ENCODE measurements around the gene EEF1A2. TPM values are rescaled to one million over a fixed set of nuclear protein-coding genes. Genes with fewer than 3 reads are reported as not detected.

Gene EEF1A2
- polyA plus RNA-seq, 3 donors: 0.08 TPM; not detected in 2

DNA sequence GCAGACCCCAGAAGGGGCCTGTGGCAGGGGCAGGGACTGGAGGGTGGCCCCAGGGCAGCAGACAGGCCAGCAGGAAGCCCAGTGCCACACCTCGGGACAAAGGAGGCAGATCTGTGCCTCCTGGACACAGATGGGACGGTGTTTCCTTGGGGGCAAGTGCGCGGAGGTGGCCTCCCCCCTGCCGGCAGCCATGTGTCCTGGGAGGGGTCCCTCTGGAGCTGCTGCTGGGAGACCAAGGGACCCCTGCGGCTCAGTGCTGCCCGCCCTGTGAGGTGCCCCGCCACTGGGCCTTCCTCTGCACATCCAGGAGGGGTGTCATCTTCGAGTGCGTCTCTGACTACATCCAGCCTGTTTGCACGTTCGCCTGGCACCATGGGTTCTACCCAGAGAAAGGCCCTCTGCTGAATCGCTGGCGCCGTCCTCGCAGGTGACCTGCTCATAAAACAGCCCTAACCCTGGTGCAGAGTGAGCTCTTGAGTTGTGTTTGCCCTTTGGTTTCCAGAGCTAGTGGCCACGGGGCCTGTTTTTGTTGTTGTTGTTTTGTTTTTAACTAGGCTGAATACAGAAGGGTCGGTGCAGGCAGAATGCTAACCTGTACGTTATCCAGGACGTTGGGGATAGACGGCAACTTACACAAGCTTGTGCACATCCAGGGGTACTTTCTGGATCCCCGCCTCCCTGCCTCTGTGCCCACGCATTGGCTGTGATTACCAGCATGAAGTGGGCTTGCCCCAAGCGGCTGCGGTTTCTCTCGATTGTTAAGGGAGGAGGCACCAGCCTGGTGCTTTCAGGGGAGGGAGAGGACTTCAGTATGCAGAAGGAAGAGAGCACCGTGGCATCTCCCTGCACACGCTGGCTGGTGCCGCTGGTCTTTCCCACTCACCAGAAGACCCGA is 25.1 kb downstream of the EEF1A2 start:
- H3K27me3 Mint-ChIP-seq (ENCODE audit: low read depth in 3 of 3): peaks cover 48 to 74% (median 66%) of the 10 kb centered on the region in 3 donors
- H3K36me3 Mint-ChIP-seq: no peaks in the 10 kb centered on the region
- intact Hi-C loops (cut with micrococcal nuclease): no loop called here
- Histone ChIP-seq H4K20me1 (ENCODE audit: insufficient read depth, low read length) (no peaks in the 10 kb centered on the region), H2AFZ (ENCODE audit: insufficient read depth, low read depth, low read length, poor library complexity, severe bottlenecking) (no peak overlapping the region), H3K79me2 (ENCODE audit: insufficient read depth, low read length) (no peaks in the 10 kb centered on the region), H3K4me3 (replicated peaks in 1 of 3; ENCODE audit: low read depth in 2 of 3, low read length in 3 of 3) (no peak overlapping the region), H3K27me3 (ENCODE audit: control insufficient read depth in 2 of 2, insufficient read depth in 2 of 2, low read length in 2 of 2) (peaks cover 9 to 54% of the 10 kb centered on the region in 2 donors), H3K9ac (ENCODE audit: insufficient read depth, low read length, poor library complexity, severe bottlenecking) (no peak overlapping the region), H3K27ac (ENCODE audit: low read depth in 1 of 2, low read length in 2 of 2) (no peak overlapping the region), H3K4me1 (ENCODE audit: control insufficient read depth in 1 of 2, insufficient read depth in 2 of 2, low read length in 2 of 2) (no peaks in the 10 kb centered on the region), H3K36me3 (replicated peaks in 1 of 2; ENCODE audit: control insufficient read depth in 1 of 2, insufficient read depth in 2 of 2, low read length in 2 of 2) (no peaks in the 10 kb centered on the region), H3K9me3 (replicated peaks in 1 of 2; ENCODE audit: control insufficient read depth in 1 of 2, insufficient read depth in 1 of 2, low read length in 2 of 2) (no peaks in the 10 kb centered on the region), H3K4me2 (replicated peaks; ENCODE audit: extremely low read depth, low read length, poor library complexity, severe bottlenecking) (no peak overlapping the region)
- H3K27ac Mint-ChIP-seq: no peak overlapping the region
- peak overlapping the region in 1 of 2 donors; percentile 62 for H3K4me3 Mint-ChIP-seq
- H3K9me3 Mint-ChIP-seq: peaks cover 0 to 5% (median 0%) of the 10 kb centered on the region in 7 donors
- WGBS (ENCODE audit: insufficient coverage): 44% methylated on average over 26 of the region's 30 CpGs
- H3K4me1 Mint-ChIP-seq: no peaks in the 10 kb centered on the region
- DNase-seq: no peak
- TF ChIP-seq CTCF (IDR thresholded peaks at IDR 0.05): no peak

GRCh38 chr20:63472862-63473390 is 26.0 kb downstream of the EEF1A2 start:
- 89% methylated on average over 5 of the region's 13 CpGs for WGBS (ENCODE audit: insufficient coverage)
- no peak for DNase-seq
- Mint-ChIP-seq H3K4me1 (no peaks in the 10 kb centered on the region), H3K27me3 (ENCODE audit: low read depth in 3 of 3) (peaks cover 43 to 74% (median 63%) of the 10 kb centered on the region in 3 donors), H3K27ac (no peak overlapping the region), H3K4me3 (peak overlapping the region in 1 of 2 donors; percentile 26), H3K36me3 (no peaks in the 10 kb centered on the region), H3K9me3 (peaks cover 0 to 5% (median 0%) of the 10 kb centered on the region in 7 donors)
- Histone ChIP-seq H3K79me2 (ENCODE audit: insufficient read depth, low read length) (no peaks in the 10 kb centered on the region), H3K36me3 (replicated peaks in 1 of 2; ENCODE audit: control insufficient read depth in 1 of 2, insufficient read depth in 2 of 2, low read length in 2 of 2) (no peaks in the 10 kb centered on the region), H3K9me3 (replicated peaks in 1 of 2; ENCODE audit: control insufficient read depth in 1 of 2, insufficient read depth in 1 of 2, low read length in 2 of 2) (no peaks in the 10 kb centered on the region), H3K4me3 (replicated peaks in 1 of 3; ENCODE audit: low read depth in 2 of 3, low read length in 3 of 3) (no peak overlapping the region), H3K4me2 (replicated peaks; ENCODE audit: extremely low read depth, low read length, poor library complexity, severe bottlenecking) (no peak overlapping the region), H3K27ac (ENCODE audit: low read depth in 1 of 2, low read length in 2 of 2) (no peak overlapping the region), H4K20me1 (ENCODE audit: insufficient read depth, low read length) (no peaks in the 10 kb centered on the region), H3K27me3 (ENCODE audit: control insufficient read depth in 2 of 2, insufficient read depth in 2 of 2, low read length in 2 of 2) (peaks cover 9 to 54% of the 10 kb centered on the region in 2 donors), H2AFZ (ENCODE audit: insufficient read depth, low read depth, low read length, poor library complexity, severe bottlenecking) (no peak overlapping the region), H3K9ac (ENCODE audit: insufficient read depth, low read length, poor library complexity, severe bottlenecking) (no peak overlapping the region), H3K4me1 (ENCODE audit: control insufficient read depth in 1 of 2, insufficient read depth in 2 of 2, low read length in 2 of 2) (no peaks in the 10 kb centered on the region)
- intact Hi-C loops (cut with micrococcal nuclease): no loop called here
- no peak for TF ChIP-seq CTCF (IDR thresholded peaks at IDR 0.05)

Measured in CD14-positive monocyte (primary cell).